PC-3 (cell line): ENCODE data around the gene WDR45B. TPM values are rescaled to one million over a fixed set of nuclear protein-coding genes. Genes with fewer than 3 reads are reported as not detected.

Experiments
- ATAC-seq: fragments of 200-7000 bp; cut with Tn5 transposase; 2 replicates; pipeline ENCODE4 v1.9.1; 2020; ENCODE audit warnings: mild to moderate bottlenecking, moderate library complexity
- BruUV-seq: library from RNA; stranded (reverse); fragments of 400-500 nt; replicated peaks from 2 replicates; lab custom pipeline; 2021; lab: Mats Ljungman, UMichigan
- CTCF ChIA-PET: fragments of 300-600 bp; sonication (Branson Sonifier 250); formaldehyde crosslinking; loops from one replicate; lab custom pipeline; 2022; ENCODE audit warnings: antibody characterized with exemption; lab: Charles Lee
- POLR2A ChIA-PET: fragments of 300-600 bp; sonication (Branson Sonifier 250); formaldehyde crosslinking; loops from one replicate; lab custom pipeline; 2022; ENCODE audit warnings: antibody characterized with exemption; ENCODE audit not compliant: unreplicated experiment; lab: Charles Lee
- DNase-seq: peaks from one replicate; pipeline ENCODE4 v3.0.0-alpha.2; 2015
- H2AFZ ChIP-seq: fragments of 300-600 bp; sonication (generic); 2 replicates; pipeline ENCODE4 v1.6.0; 2016; ENCODE audit warnings: antibody characterized with exemption, low read length
- H3F3A ChIP-seq: fragments of 300-600 bp; sonication (generic); one replicate; pipeline ENCODE4 v1.6.0; 2017; ENCODE audit warnings: antibody characterized with exemption, low read length, control low read depth, mild to moderate bottlenecking; ENCODE audit not compliant: unreplicated experiment
- H3K27ac ChIP-seq: fragments of 300-600 bp; sonication (generic); 2 replicates; pipeline ENCODE4 v1.5.1; 2016; ENCODE audit warnings: mild to moderate bottlenecking, low read length
- H3K27me3 ChIP-seq: fragments of 300-600 bp; sonication (generic); 2 replicates; pipeline ENCODE4 v1.6.1; 2016; ENCODE audit warnings: low read length, mixed read lengths
- H3K36me3 ChIP-seq: fragments of 300-600 bp; sonication (generic); 2 replicates; pipeline ENCODE4 v1.6.1; 2016; ENCODE audit warnings: low read depth, mixed run types, low read length, mixed read lengths
- H3K4me1 ChIP-seq: fragments of 300-600 bp; sonication (generic); 2 replicates; pipeline ENCODE4 v1.5.1; 2016; ENCODE audit warnings: low read length; ENCODE audit not compliant: insufficient read depth
- H3K4me2 ChIP-seq: fragments of 300-600 bp; sonication (generic); 2 replicates; pipeline ENCODE4 v1.6.0; 2016; ENCODE audit warnings: low read length
- H3K4me3 ChIP-seq: fragments of 300-600 bp; sonication (generic); 2 replicates; pipeline ENCODE4 v1.5.1; 2016; ENCODE audit warnings: mild to moderate bottlenecking, low read length, mixed read lengths
- H3K79me2 ChIP-seq: fragments of 300-600 bp; sonication (generic); 2 replicates; pipeline ENCODE4 v1.6.1; 2017; ENCODE audit warnings: low read length, mixed read lengths
- H3K9ac ChIP-seq: fragments of 300-600 bp; sonication (generic); 2 replicates; pipeline ENCODE4 v1.6.0; 2016; ENCODE audit warnings: mild to moderate bottlenecking, low read length
- H3K9me2 ChIP-seq: fragments of 300-600 bp; sonication (generic); replicated peaks from 2 replicates; pipeline ENCODE4 v1.6.1; 2016; ENCODE audit warnings: mixed run types, low read length, mixed read lengths
- H3K9me3 ChIP-seq: fragments of 300-600 bp; sonication (generic); 2 replicates; pipeline ENCODE4 v1.6.1; 2016; ENCODE audit warnings: low read length, mixed read lengths
- H4K20me1 ChIP-seq: fragments of 300-600 bp; sonication (generic); 2 replicates; pipeline ENCODE4 v1.6.1; 2016; ENCODE audit warnings: low read length, mixed read lengths
- CTCF ChIP-seq: fragments of 300-600 bp; sonication (generic); conservative IDR thresholded peaks from 2 replicates; pipeline ENCODE4 v1.5.1; 2017; ENCODE audit warnings: antibody characterized with exemption, low read depth, mild to moderate bottlenecking, low read length
- EZH2 ChIP-seq: fragments of 300-600 bp; sonication (generic); IDR thresholded peaks from one replicate; pipeline ENCODE4 v1.6.1; 2017; ENCODE audit warnings: antibody characterized with exemption, mild to moderate bottlenecking, low read length; ENCODE audit not compliant: unreplicated experiment
- EZH2phosphoT487 ChIP-seq: fragments of 300-600 bp; sonication (generic); IDR thresholded peaks from 2 replicates; pipeline ENCODE4 v1.6.1; 2018; ENCODE audit warnings: mild to moderate bottlenecking, antibody characterized with exemption, low read length, borderline replicate concordance
- intact Hi-C: fragments of 100-400 bp; cut with micrococcal nuclease; formaldehyde crosslinking; loops from 2 replicates; pipeline ENCODE4 v1.9.0; 2023
- total RNA-seq: library from RNA; depleted of rRNA; stranded (reverse); fragments of >200 nt; gene quantifications from 2 replicates; pipeline ENCODE4 v1.2.3, GENCODE V29; 2014

WDR45B gene
- total RNA-seq, 1 experiment from 2014 or later, result 110 TPM

- POLR2A ChIA-PET, result no interaction called here
- H3K27ac ChIP-seq, result no peak overlapping the region
Observed at GRCh38 chr17:82623707-82624106, 24.5 kb downstream of the WDR45B start.

GRCh38 chr17:82619641-82620040 is 28.6 kb downstream of the WDR45B start:
- no peaks in the 10 kb centered on the region for H3K9me3 ChIP-seq
- no peak overlapping the region for H2AFZ ChIP-seq
- peaks cover 58% of the 10 kb centered on the region for H3K36me3 ChIP-seq
- ChIA-PET POLR2A (no interaction called here), CTCF (no interaction called here)
- H3K4me3 ChIP-seq, result no peak overlapping the region
- 0 out of 2 replicates have a peak, but pooled peaks cover 3% of the 10 kb centered on the region for H3K79me2 ChIP-seq
- no peak overlapping the region for H3K27ac ChIP-seq
- H3K9ac ChIP-seq, result no peak overlapping the region
- H3K27me3 ChIP-seq, result no peaks in the 10 kb centered on the region
- no peaks in the 10 kb centered on the region for H3F3A ChIP-seq
- no peaks in the 10 kb centered on the region for H4K20me1 ChIP-seq
- no peaks in the 10 kb centered on the region for H3K9me2 ChIP-seq
- no peaks in the 10 kb centered on the region for H3K4me1 ChIP-seq
- intact Hi-C loops, result no loop called here
- DNase-seq (no peak), ATAC-seq (no peak)
- no TSS peak for BruUV-seq
- no peak for TF ChIP-seq CTCF
- no peak for TF ChIP-seq EZH2phosphoT487
- no peak overlapping the region for H3K4me2 ChIP-seq

More at GRCh38 chr17:82623707-82624106, 24.5 kb downstream of the WDR45B start:
- Histone ChIP-seq H3F3A (no peaks in the 10 kb centered on the region), H3K4me3 (no peak overlapping the region), H3K4me1 (no peaks in the 10 kb centered on the region), H2AFZ (no peak overlapping the region), H3K9me2 (no peaks in the 10 kb centered on the region), H3K9ac (no peak overlapping the region), H3K9me3 (no peaks in the 10 kb centered on the region), H3K79me2 (peaks cover 6% of the 10 kb centered on the region; the same call in 1 of the 2 replicates), H3K36me3 (peaks cover 50% of the 10 kb centered on the region), H4K20me1 (no peaks in the 10 kb centered on the region), H3K27me3 (no peaks in the 10 kb centered on the region), H3K4me2 (no peak overlapping the region)
- ATAC-seq, result no peak
- no peak for DNase-seq
- CTCF ChIA-PET, result no interaction called here
- intact Hi-C loops, result no loop called here
- TF ChIP-seq EZH2phosphoT487 (no peak), EZH2 (no peak), CTCF (no peak)
- BruUV-seq, result no TSS peak

- no peak for DNase-seq
- Histone ChIP-seq H3K27ac (no peak overlapping the region), H3K9me3 (no peaks in the 10 kb centered on the region), H3K79me2 (0 out of 2 replicates have a peak, but pooled peaks cover 3% of the 10 kb centered on the region), H4K20me1 (no peaks in the 10 kb centered on the region), H3K9ac (no peak overlapping the region), H3K4me1 (no peaks in the 10 kb centered on the region), H3K27me3 (no peaks in the 10 kb centered on the region), H3K4me2 (no peak overlapping the region), H2AFZ (no peak overlapping the region), H3F3A (no peaks in the 10 kb centered on the region), H3K4me3 (no peak overlapping the region), H3K9me2 (no peaks in the 10 kb centered on the region), H3K36me3 (peaks cover 58% of the 10 kb centered on the region)
- intact Hi-C loops, result no loop called here
- no peak for ATAC-seq
- no peak for TF ChIP-seq EZH2
- TF ChIP-seq EZH2phosphoT487, result no peak
- TF ChIP-seq CTCF, result no peak
- no TSS peak for BruUV-seq
- ChIA-PET CTCF (no interaction called here), POLR2A (no interaction called here)
Observed at GRCh38 chr17:82619211-82619610, 29.0 kb downstream of the WDR45B start.
